PC-9 (cell line): ENCODE results near the gene URB1. TPM values are rescaled to one million over a fixed set of nuclear protein-coding genes. Genes with fewer than 3 reads are reported as not detected.

Experiments used
- BruUV-seq: library from RNA; stranded (reverse); fragments of 400-500 nt; replicated peaks from 2 replicates; lab custom pipeline; 2021; lab: Mats Ljungman, UMichigan
- CTCF ChIA-PET: fragments of 300-600 bp; sonication (Branson Sonifier 250); formaldehyde crosslinking; loops from one replicate; lab custom pipeline; 2022; ENCODE audit warnings: antibody characterized with exemption; lab: Charles Lee
- POLR2A ChIA-PET: fragments of 300-600 bp; sonication (Branson Sonifier 250); formaldehyde crosslinking; loops from one replicate; lab custom pipeline; 2022; ENCODE audit warnings: antibody characterized with exemption; ENCODE audit not compliant: unreplicated experiment; lab: Charles Lee
- DNase-seq, 2 experiments: peaks; one replicate each; pipeline versions ENCODE4 v3.0.0 to v3.0.0-alpha.2; 2015 to 2022; ENCODE audit warnings: mixed read lengths in 1 of 2
- H2AFZ ChIP-seq: fragments of 200-600 bp; sonication (generic); 2 replicates; pipeline ENCODE4 v1.8.1; 2017; ENCODE audit warnings: antibody characterized with exemption
- H3F3A ChIP-seq: fragments of 200-600 bp; sonication (generic); 2 replicates; pipeline ENCODE4 v1.8.1; 2017; ENCODE audit warnings: antibody characterized with exemption, mild to moderate bottlenecking, low read depth; ENCODE audit not compliant: insufficient read depth
- H3K27ac ChIP-seq: fragments of 200-600 bp; sonication (generic); 2 replicates; pipeline ENCODE4 v1.6.1; 2016; ENCODE audit warnings: mixed run types
- H3K27me3 ChIP-seq: fragments of 200-600 bp; sonication (generic); 2 replicates; pipeline ENCODE4 v1.6.1; 2016; ENCODE audit warnings: low read depth, mixed run types; ENCODE audit not compliant: insufficient read depth
- H3K36me3 ChIP-seq: fragments of 200-600 bp; sonication (generic); 2 replicates; pipeline ENCODE4 v1.6.1; 2016; ENCODE audit warnings: low read depth, mixed run types
- H3K4me1 ChIP-seq: fragments of 200-600 bp; sonication (generic); replicated peaks from 2 replicates; pipeline ENCODE4 v1.6.1; 2016; ENCODE audit warnings: mixed run types; ENCODE audit not compliant: insufficient read depth
- H3K4me2 ChIP-seq: fragments of 200-600 bp; sonication (generic); 2 replicates; pipeline ENCODE4 v1.6.1; 2017; ENCODE audit warnings: mixed run types
- H3K4me3 ChIP-seq: fragments of 200-600 bp; sonication (generic); 2 replicates; pipeline ENCODE4 v1.6.1; 2016; ENCODE audit warnings: mixed run types
- H3K79me2 ChIP-seq: fragments of 200-600 bp; sonication (generic); 2 replicates; pipeline ENCODE4 v1.6.1; 2017; ENCODE audit warnings: low read depth, mixed run types
- H3K9me2 ChIP-seq: fragments of 200-600 bp; sonication (generic); 2 replicates; pipeline ENCODE4 v1.8.1; 2017; ENCODE audit warnings: mild to moderate bottlenecking; ENCODE audit not compliant: insufficient read depth
- H3K9me3 ChIP-seq: fragments of 200-600 bp; sonication (generic); 2 replicates; pipeline ENCODE4 v1.8.1; 2016; ENCODE audit warnings: low read depth; ENCODE audit not compliant: insufficient read depth
- H4K20me1 ChIP-seq: fragments of 200-600 bp; sonication (generic); 2 replicates; pipeline ENCODE4 v1.8.1; 2017; ENCODE audit not compliant: insufficient read depth
- EZH2 ChIP-seq: fragments of 200-600 bp; sonication (generic); IDR thresholded peaks from 2 replicates; pipeline ENCODE4 v1.8.0; 2017; ENCODE audit warnings: antibody characterized with exemption, low read depth
- intact Hi-C: fragments of 100-400 bp; cut with micrococcal nuclease; formaldehyde crosslinking; loops from one replicate; pipeline ENCODE4 v1.10.0; 2022; ENCODE audit not compliant: unreplicated experiment
- total RNA-seq: library from RNA; stranded (reverse); gene quantifications from 2 replicates; pipeline ENCODE4 v1.2.3, GENCODE V29; 2021
- TF ChIP-seq, protein P1 (sequence below): fragments of 200-600 bp; sonication (generic); conservative IDR thresholded peaks from 2 replicates; pipeline ENCODE4 v1.6.1; 2017; ENCODE audit warnings: mixed run types, antibody characterized with exemption, mild to moderate bottlenecking, moderate library complexity

URB1 gene
- total RNA-seq, 1 experiment from 2014 or later: 11.0 TPM

DNA sequence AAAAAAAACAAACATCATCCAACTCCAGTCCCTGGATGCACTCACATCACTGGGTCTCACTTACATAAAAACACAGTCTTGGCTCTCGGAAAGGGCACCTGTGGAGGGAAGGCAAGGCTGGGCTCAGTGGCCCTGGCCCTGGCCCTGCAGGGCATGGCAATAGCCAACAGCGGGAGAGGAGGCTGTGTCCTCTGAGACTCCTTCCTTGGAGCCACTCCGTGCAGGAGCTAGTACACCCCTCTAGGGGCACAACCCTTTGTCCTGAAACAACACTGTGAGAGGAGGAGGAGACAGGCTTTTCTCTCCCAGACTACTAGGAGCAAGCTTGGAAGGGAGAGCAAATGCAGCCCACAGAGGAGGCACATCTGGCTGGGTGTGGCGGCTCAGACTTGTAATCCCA is 28.0 kb downstream of the URB1 start:
- intact Hi-C loops: no loop called here
- Histone ChIP-seq H3K9me3 (no peaks in the 10 kb centered on the region), H3K4me3 (no peak overlapping the region), H3K4me2 (no peak overlapping the region), H3K27me3 (no peaks in the 10 kb centered on the region), H2AFZ (no peak overlapping the region), H3K27ac (no peak overlapping the region), H3K4me1 (no peaks in the 10 kb centered on the region), H4K20me1 (no peaks in the 10 kb centered on the region), H3F3A (no peaks in the 10 kb centered on the region), H3K79me2 (no peaks in the 10 kb centered on the region), H3K9me2 (no peaks in the 10 kb centered on the region), H3K36me3 (0 out of 2 replicates have a peak, but pooled peaks cover 3% of the 10 kb centered on the region)
- no peak for DNase-seq
- no TSS peak for BruUV-seq
- POLR2A ChIA-PET: no interaction called here
- TF ChIP-seq, protein P1, sequence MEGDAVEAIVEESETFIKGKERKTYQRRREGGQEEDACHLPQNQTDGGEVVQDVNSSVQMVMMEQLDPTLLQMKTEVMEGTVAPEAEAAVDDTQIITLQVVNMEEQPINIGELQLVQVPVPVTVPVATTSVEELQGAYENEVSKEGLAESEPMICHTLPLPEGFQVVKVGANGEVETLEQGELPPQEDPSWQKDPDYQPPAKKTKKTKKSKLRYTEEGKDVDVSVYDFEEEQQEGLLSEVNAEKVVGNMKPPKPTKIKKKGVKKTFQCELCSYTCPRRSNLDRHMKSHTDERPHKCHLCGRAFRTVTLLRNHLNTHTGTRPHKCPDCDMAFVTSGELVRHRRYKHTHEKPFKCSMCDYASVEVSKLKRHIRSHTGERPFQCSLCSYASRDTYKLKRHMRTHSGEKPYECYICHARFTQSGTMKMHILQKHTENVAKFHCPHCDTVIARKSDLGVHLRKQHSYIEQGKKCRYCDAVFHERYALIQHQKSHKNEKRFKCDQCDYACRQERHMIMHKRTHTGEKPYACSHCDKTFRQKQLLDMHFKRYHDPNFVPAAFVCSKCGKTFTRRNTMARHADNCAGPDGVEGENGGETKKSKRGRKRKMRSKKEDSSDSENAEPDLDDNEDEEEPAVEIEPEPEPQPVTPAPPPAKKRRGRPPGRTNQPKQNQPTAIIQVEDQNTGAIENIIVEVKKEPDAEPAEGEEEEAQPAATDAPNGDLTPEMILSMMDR: no peak
- TF ChIP-seq EZH2: no peak
- CTCF ChIA-PET: no interaction called here

DNA sequence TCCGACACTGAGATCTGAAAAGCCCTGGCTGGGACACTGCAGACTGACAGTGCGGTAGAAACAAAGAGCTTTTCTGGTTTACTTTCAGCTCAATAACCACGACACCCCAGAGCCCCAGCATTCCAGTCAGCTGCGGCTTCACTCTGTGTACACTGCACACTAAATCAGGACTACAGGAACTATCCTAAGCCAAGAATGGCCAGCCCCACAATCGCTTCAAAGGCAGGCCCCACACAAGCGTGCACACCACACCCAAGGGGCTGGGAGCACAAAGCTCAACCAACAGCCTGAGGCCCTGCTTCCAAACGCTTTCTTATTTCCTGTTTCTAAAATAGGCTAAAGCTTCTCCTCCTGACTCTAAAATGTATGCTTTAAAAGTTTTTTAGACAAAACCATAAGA is 28.4 kb downstream of the URB1 start:
- Histone ChIP-seq H3K9me3 (no peaks in the 10 kb centered on the region), H3K36me3 (0 out of 2 replicates have a peak, but pooled peaks cover 3% of the 10 kb centered on the region), H2AFZ (no peak overlapping the region), H3F3A (no peaks in the 10 kb centered on the region), H3K9me2 (no peaks in the 10 kb centered on the region), H4K20me1 (no peaks in the 10 kb centered on the region), H3K27ac (no peak overlapping the region), H3K4me3 (no peak overlapping the region), H3K4me1 (no peaks in the 10 kb centered on the region), H3K79me2 (no peaks in the 10 kb centered on the region), H3K4me2 (no peak overlapping the region), H3K27me3 (no peaks in the 10 kb centered on the region)
- ChIA-PET CTCF (no interaction called here), POLR2A (no interaction called here)
- intact Hi-C loops: no loop called here
- no peak for DNase-seq
- no peak for TF ChIP-seq EZH2
- TF ChIP-seq, protein P1: no peak
- BruUV-seq: no TSS peak

DNA sequence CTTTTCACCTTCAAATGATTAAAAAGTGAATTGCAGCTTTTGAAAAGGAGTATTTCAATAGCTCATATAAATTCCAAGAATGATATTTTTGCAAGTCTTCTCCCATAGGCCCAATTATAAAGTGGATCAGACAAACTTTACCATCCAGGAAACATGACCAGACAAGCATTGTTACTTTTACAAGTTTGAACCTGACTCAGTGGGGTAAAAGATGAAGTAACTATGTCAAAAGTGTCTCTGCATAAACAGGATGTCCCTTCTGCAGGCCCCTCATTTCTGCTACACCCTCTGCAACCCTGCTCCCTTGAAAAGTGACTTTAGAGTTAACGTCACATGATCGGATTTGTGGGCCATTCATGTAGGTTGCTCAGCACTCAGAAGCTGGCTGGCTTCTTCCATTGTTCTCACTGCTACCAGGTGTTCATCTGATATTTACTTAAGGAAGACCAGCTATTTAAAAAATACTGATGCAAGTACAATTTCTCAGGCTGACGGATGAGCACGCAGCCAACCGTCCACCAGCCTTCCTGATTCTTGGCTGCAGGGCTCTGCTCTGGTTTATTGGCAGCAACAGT is 32.3 kb downstream of the URB1 start:
- Histone ChIP-seq H3F3A (no peaks in the 10 kb centered on the region), H3K9me3 (no peaks in the 10 kb centered on the region), H3K27me3 (no peaks in the 10 kb centered on the region), H3K36me3 (0 out of 2 replicates have a peak, but pooled peaks cover 3% of the 10 kb centered on the region), H3K4me3 (no peak overlapping the region), H4K20me1 (no peaks in the 10 kb centered on the region), H3K4me1 (no peaks in the 10 kb centered on the region), H3K9me2 (no peaks in the 10 kb centered on the region), H2AFZ (no peak overlapping the region), H3K27ac (no peak overlapping the region), H3K79me2 (no peaks in the 10 kb centered on the region), H3K4me2 (no peak overlapping the region)
- POLR2A ChIA-PET: no interaction called here
- CTCF ChIA-PET: no interaction called here
- intact Hi-C loops: no loop called here
- no peak for DNase-seq
- TF ChIP-seq, protein P1: no peak
- TF ChIP-seq EZH2: no peak
- no TSS peak for BruUV-seq
